B cell (primary cell): ENCODE measurements around the gene THSD4. TPM values are rescaled to one million over a fixed set of nuclear protein-coding genes. Genes with fewer than 3 reads are reported as not detected.
"Not testable (repeated sequence)": the region's sequence is repeated elsewhere in the genome, so short reads cannot be mapped to it uniquely, and the experiment has no call there.

Experiments
- ATAC-seq: fragments of 200-7000 bp; cut with Tn5 transposase; one replicate; pipeline ENCODE4 v1.10.0; 2021; ENCODE audit warnings: low read depth, mild to moderate bottlenecking, moderate number of reproducible peaks, moderate library complexity
- CTCF ChIA-PET: fragments of 350-600 bp; sonication (Branson Sonifier 250); formaldehyde crosslinking; loops from one replicate; lab custom pipeline; 2021; ENCODE audit warnings: antibody characterized with exemption, inconsistent platforms; lab: Charles Lee
- POLR2A ChIA-PET: fragments of 350-600 bp; sonication (Branson Sonifier 250); formaldehyde crosslinking; loops from one replicate; lab custom pipeline; 2021; ENCODE audit warnings: antibody characterized with exemption; lab: Charles Lee
- DNase-seq: peaks from one replicate; pipeline ENCODE4 v3.0.0; 2013
- H2AFZ ChIP-seq: 2 replicates; pipeline ENCODE4 v1.6.1; 2012; ENCODE audit warnings: mild to moderate bottlenecking, low read depth, low read length; ENCODE audit not compliant: insufficient read depth, poor library complexity, severe bottlenecking
- H3K27ac ChIP-seq, 2 donors: 1 replicate in 1 of 2; 2 replicates in 1 of 2; pipeline ENCODE4 v1.5.1; 2012 to 2013; ENCODE audit warnings: low read length in 2 of 2, mild to moderate bottlenecking in 2 of 2, moderate library complexity in 1 of 2
- H3K27me3 ChIP-seq, 4 experiments: fragments of 200-600 bp in 1 of 4; sonication (generic) in 1 of 4; replicated peaks in 1 of 4; 1 replicate in 2 of 4; 2 replicates in 2 of 4; pipeline versions ENCODE4 v1.6.1 to v1.7.0; 2013 to 2016; ENCODE audit warnings: low read length in 3 of 4, mild to moderate bottlenecking in 2 of 4, mixed read lengths in 1 of 4, moderate library complexity in 1 of 4; ENCODE audit not compliant: insufficient read depth in 4 of 4, control insufficient read depth in 3 of 4; ENCODE audit errors: control extremely low read depth in 1 of 4
- H3K36me3 ChIP-seq, 2 experiments: replicated peaks in 1 of 2; 1 replicate in 1 of 2; 2 replicates in 1 of 2; pipeline versions ENCODE4 v1.6.1 to v1.7.1; 2013; ENCODE audit warnings: low read length in 1 of 2; ENCODE audit not compliant: insufficient read depth in 2 of 2, control insufficient read depth in 1 of 2; ENCODE audit errors: control extremely low read depth in 1 of 2, extremely low read depth in 1 of 2
- H3K4me1 ChIP-seq, 2 donors: fragments of 200-600 bp in 1 of 2; sonication (generic) in 1 of 2; 1 replicate in 1 of 2; 2 replicates in 1 of 2; pipeline versions ENCODE4 v1.5.1 to v1.6.1; 2013 to 2017; ENCODE audit warnings: low read length in 2 of 2; ENCODE audit not compliant: control insufficient read depth in 2 of 2, insufficient read depth in 2 of 2
- H3K4me2 ChIP-seq: replicated peaks from 2 replicates; pipeline ENCODE3; 2012; ENCODE audit warnings: mild to moderate bottlenecking, low read depth, low read length; ENCODE audit not compliant: poor library complexity, severe bottlenecking
- H3K4me3 ChIP-seq, 5 experiments: fragments of 200-600 bp in 1 of 5; sonication (generic) in 1 of 5; 1 replicate in 3 of 5; 2 replicates in 2 of 5; pipeline versions ENCODE4 v1.5.1 to v1.7.0; 2011 to 2016; ENCODE audit warnings: low read length in 4 of 5, mild to moderate bottlenecking in 4 of 5, low read depth in 2 of 5, control low read depth in 1 of 5, moderate library complexity in 1 of 5; ENCODE audit not compliant: insufficient read depth in 1 of 5; ENCODE audit errors: control extremely low read depth in 1 of 5, extremely low read depth in 1 of 5
- H3K79me2 ChIP-seq: fragments of 200-600 bp; sonication (generic); one replicate; pipeline ENCODE4 v1.6.0; 2016; ENCODE audit warnings: low read length; ENCODE audit not compliant: control insufficient read depth, insufficient read depth
- H3K9ac ChIP-seq: fragments of 200-600 bp; sonication (generic); 2 replicates; pipeline ENCODE4 v1.6.1; 2017; ENCODE audit warnings: mild to moderate bottlenecking, low read length, moderate library complexity
- H3K9me3 ChIP-seq, 3 donors: one replicate each; pipeline versions ENCODE4 v1.6.1 to v1.7.1; 2013; ENCODE audit warnings: low read length in 2 of 3; ENCODE audit not compliant: control insufficient read depth in 2 of 3, insufficient read depth in 1 of 3; ENCODE audit errors: control extremely low read depth in 1 of 3
- H4K20me1 ChIP-seq: 2 replicates; pipeline ENCODE4 v1.6.0; 2012; ENCODE audit warnings: mild to moderate bottlenecking, low read length; ENCODE audit not compliant: insufficient read depth, control insufficient read depth, poor library complexity, severe bottlenecking
- H3K27ac Mint-ChIP-seq: one replicate; pipeline ENCODE4 v1.8.0; 2021; ENCODE audit warnings: mixed read lengths
- H3K27me3 Mint-ChIP-seq: one replicate; pipeline ENCODE4 v1.8.0; 2021; ENCODE audit warnings: mixed read lengths
- H3K4me1 Mint-ChIP-seq: one replicate; pipeline ENCODE4 v1.8.0; 2021; ENCODE audit warnings: mixed read lengths
- H3K4me3 Mint-ChIP-seq: one replicate; pipeline ENCODE4 v1.8.0; 2021; ENCODE audit warnings: mixed read lengths
- H3K9me3 Mint-ChIP-seq: one replicate; pipeline ENCODE4 v1.8.0; 2022; ENCODE audit warnings: mixed read lengths; ENCODE audit not compliant: insufficient read depth
- EZH2 ChIP-seq: IDR thresholded peaks from 2 replicates; pipeline ENCODE4 v1.6.1; 2012; ENCODE audit warnings: borderline replicate concordance, low read depth, mild to moderate bottlenecking, moderate library complexity, low read length; ENCODE audit not compliant: insufficient read depth, poor library complexity, severe bottlenecking
- WGBS: methylation state at CpG from one replicate; pipeline ENCODE4 v1.1.5; 2013; ENCODE audit warnings: missing lambda C conversion rate; ENCODE audit not compliant: insufficient coverage; 5-methylcytosine and 5-hydroxymethylcytosine counted together
- intact Hi-C: fragments of 100-400 bp; cut with micrococcal nuclease; formaldehyde crosslinking; loops from one replicate; pipeline ENCODE4 v1.10.0; 2022
- polyA plus RNA-seq: library from polyadenylated mRNA; depleted of rRNA; stranded (reverse); fragments of >200 nt; gene quantifications from 2 replicates; pipeline ENCODE4 v1.2.3, GENCODE V29; 2012
- total RNA-seq, 2 donors: library from RNA; stranded (reverse); fragments of 120-200 nt in 1 of 2; gene quantifications; 1 replicate in 1 of 2; 2 replicates in 1 of 2; pipeline versions ENCODE4 v1.2.3 to v1.2.4, GENCODE V29; 2013 to 2022
- TF ChIP-seq, protein P1 (sequence below): fragments of 200-600 bp; IDR thresholded peaks from one replicate; pipeline ENCODE4 v1.8.0; 2022; ENCODE audit warnings: antibody characterized with exemption, mild to moderate bottlenecking

The THSD4 gene
- total and polyA plus RNA-seq, 2 donors (not counting 1 experiment from before 2014, with no cell fraction given): not detected

DNA sequence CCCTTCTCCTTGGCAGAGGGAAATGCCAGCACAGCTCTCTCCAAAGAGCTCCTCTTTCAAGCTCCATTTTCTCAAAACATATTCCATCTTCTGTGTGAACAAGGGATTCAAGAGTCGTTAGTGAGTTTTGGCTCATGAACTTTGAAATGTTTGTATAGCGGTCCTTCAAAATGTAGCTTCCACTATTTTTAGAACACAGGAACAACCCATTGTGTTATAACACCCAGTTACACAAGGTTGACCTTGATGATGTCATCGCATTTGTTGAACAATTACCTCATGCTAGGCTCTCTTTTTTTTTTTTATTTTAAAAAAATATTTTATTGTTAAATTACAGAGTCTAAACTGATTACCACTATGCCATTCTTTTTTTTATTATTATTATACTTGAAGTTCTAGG is 251.7 kb downstream of the THSD4 start:
- DNase-seq: no peak
- Histone ChIP-seq H3K4me3 (no peak overlapping the region), H2AFZ (no peak overlapping the region), H3K27me3 (no peaks in the 10 kb centered on the region), H3K36me3 (no peaks in the 10 kb centered on the region), H3K9ac (no peak overlapping the region), H3K27ac (no peak overlapping the region), H3K4me2 (no peak overlapping the region), H3K79me2 (no peaks in the 10 kb centered on the region), H4K20me1 (no peaks in the 10 kb centered on the region), H3K4me1 (no peaks in the 10 kb centered on the region), H3K9me3 (no peaks in the 10 kb centered on the region)
- ChIA-PET POLR2A (no interaction called here), CTCF (no interaction called here)
- H3K27me3 Mint-ChIP-seq: peaks cover 3% of the 10 kb centered on the region
- no peak overlapping the region for H3K4me3 Mint-ChIP-seq
- H3K4me1 Mint-ChIP-seq: no peaks in the 10 kb centered on the region
- ATAC-seq: no peak
- intact Hi-C loops: no loop called here
- TF ChIP-seq EZH2: no peak
- TF ChIP-seq, protein P1, sequence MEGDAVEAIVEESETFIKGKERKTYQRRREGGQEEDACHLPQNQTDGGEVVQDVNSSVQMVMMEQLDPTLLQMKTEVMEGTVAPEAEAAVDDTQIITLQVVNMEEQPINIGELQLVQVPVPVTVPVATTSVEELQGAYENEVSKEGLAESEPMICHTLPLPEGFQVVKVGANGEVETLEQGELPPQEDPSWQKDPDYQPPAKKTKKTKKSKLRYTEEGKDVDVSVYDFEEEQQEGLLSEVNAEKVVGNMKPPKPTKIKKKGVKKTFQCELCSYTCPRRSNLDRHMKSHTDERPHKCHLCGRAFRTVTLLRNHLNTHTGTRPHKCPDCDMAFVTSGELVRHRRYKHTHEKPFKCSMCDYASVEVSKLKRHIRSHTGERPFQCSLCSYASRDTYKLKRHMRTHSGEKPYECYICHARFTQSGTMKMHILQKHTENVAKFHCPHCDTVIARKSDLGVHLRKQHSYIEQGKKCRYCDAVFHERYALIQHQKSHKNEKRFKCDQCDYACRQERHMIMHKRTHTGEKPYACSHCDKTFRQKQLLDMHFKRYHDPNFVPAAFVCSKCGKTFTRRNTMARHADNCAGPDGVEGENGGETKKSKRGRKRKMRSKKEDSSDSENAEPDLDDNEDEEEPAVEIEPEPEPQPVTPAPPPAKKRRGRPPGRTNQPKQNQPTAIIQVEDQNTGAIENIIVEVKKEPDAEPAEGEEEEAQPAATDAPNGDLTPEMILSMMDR: no peak
- no CpG with 5 or more reads among the region's 3 CpGs for WGBS
- peaks cover 2% of the 10 kb centered on the region for H3K9me3 Mint-ChIP-seq
- H3K27ac Mint-ChIP-seq: no peak overlapping the region

- intact Hi-C loops, H3K27ac Mint-ChIP-seq, H3K27me3 ChIP-seq, H2AFZ ChIP-seq, H3K4me3 ChIP-seq, ATAC-seq, H3K27ac ChIP-seq, H3K4me2 ChIP-seq, H3K9ac ChIP-seq, DNase-seq, H3K27me3 Mint-ChIP-seq, H3K4me1 ChIP-seq, H3K9me3 ChIP-seq, H3K9me3 Mint-ChIP-seq, POLR2A ChIA-PET, H3K79me2 ChIP-seq, H3K36me3 ChIP-seq, H3K4me1 Mint-ChIP-seq, H3K4me3 Mint-ChIP-seq, H4K20me1 ChIP-seq, CTCF ChIA-PET: not testable (repeated sequence)
- WGBS: no CpG with 5 or more reads among the region's 1 CpG
Observed at GRCh38 chr15:71367737-71368136, 252.5 kb downstream of the THSD4 start.

GRCh38 chr15:71372769-71373168 is 257.5 kb downstream of the THSD4 start:
- H3K27ac Mint-ChIP-seq, intact Hi-C loops, H2AFZ ChIP-seq, CTCF ChIA-PET, H3K4me3 Mint-ChIP-seq, H3K79me2 ChIP-seq, DNase-seq, H3K9me3 ChIP-seq, H3K36me3 ChIP-seq, H3K4me1 ChIP-seq, H3K9ac ChIP-seq, H3K4me3 ChIP-seq, ATAC-seq, H3K9me3 Mint-ChIP-seq, POLR2A ChIA-PET, H3K4me1 Mint-ChIP-seq, H3K27me3 ChIP-seq, H3K4me2 ChIP-seq, H3K27ac ChIP-seq, H4K20me1 ChIP-seq: not testable (repeated sequence)
- H3K27me3 Mint-ChIP-seq: peaks cover 40% of the 10 kb centered on the region
- WGBS: 42% methylated on average over 3 of the region's 7 CpGs
